ENCODE data around the gene MSANTD3. TPM values are rescaled to one million over a fixed set of nuclear protein-coding genes. Genes with fewer than 3 reads are reported as not detected.
A peak's percentile ranks its signal among the peaks of the same experiment; 100 is the strongest.

The MSANTD3 gene
- total and polyA plus RNA-seq, 9 of the 15 experiments (the other 6 are each of a cell fraction or from before 2014, with no cell fraction given), result 9.4 to 28.7 (median 22.3) TPM

- no peak for TF ChIP-seq ZNF407 (IDR thresholded peaks at IDR 0.05; ENCODE audit: low read depth)
- TF ChIP-seq TCF15 (CRISPR knock-in tag; IDR thresholded peaks at IDR 0.05), result no peak
- no peak for TF ChIP-seq ZC3H4 (CRISPR knock-in tag; IDR thresholded peaks at IDR 0.05; ENCODE audit: borderline replicate concordance)
- no peak for TF ChIP-seq NELFE (IDR thresholded peaks at IDR 0.05; ENCODE audit: insufficient read depth, insufficient read length)
- TF ChIP-seq ZNF318 (IDR thresholded peaks at IDR 0.05; ENCODE audit: borderline replicate concordance in 1 of 2, low read depth in 1 of 2), result peak in 1 of 2 experiments; percentile 74; a peak in 2 of 4 replicates
- TF ChIP-seq SMARCE1 (IDR thresholded peaks at IDR 0.05), result peak; percentile 66; the same call in 1 of the 2 replicates
- TF ChIP-seq ATF7 (IDR thresholded peaks at IDR 0.05), result peak; percentile 58
- no peak for TF ChIP-seq CREB3 (tag; conservative IDR thresholded peaks at IDR 0.05; ENCODE audit: low read depth)
These were observed 2.1 kb downstream of the MSANTD3 start (continued) for GRCh38 chr9:100428871-100429654.

Data from K562 (cell line).